Heart left ventricle (tissue), 13 donors: Measurements from ENCODE around the gene SLC25A13.

ENCODE experiments used
- CTCF ChIP-seq, 12 donors: fragments of 200-600 bp; sonication (generic) in 4 of 12; IDR thresholded peaks; one replicate each; pipeline versions ENCODE4 v1.5.0 to v1.8.0; 2018 to 2022; ENCODE audit warnings: antibody characterized with exemption in 12 of 12, mild to moderate bottlenecking in 5 of 12
- POLR2A ChIP-seq, 2 donors: fragments of 450-650 bp; IDR thresholded peaks; one replicate each; pipeline ENCODE4 v1.6.1; 2017; ENCODE audit warnings: antibody characterized with exemption in 2 of 2, mild to moderate bottlenecking in 2 of 2, moderate library complexity in 2 of 2
- donor health status: ischemic (EF 13 %, LVEDD 7.1; RV severe dilation, severe dysfunction).
- donor health status: DM: no; HTN: yes; CAD: no.
- donor health status: DM: no; HTN: no; CAD: no.
- donor health status: ischemic (EF 25% LVEDD 6.9; RV normal size, moderate dysfunction).
- donor health status: ischemic (EF 25% LVEDD 5.7; RV mildly dilated, moderate dysfunction).
- donor health status: ischemic (EF 35%, LVEDD 5.7; RV mildly dilated, moderate dysfunction).
- donor health status: nonischemic (EF 11% LVEDD 7.7; RV severe dilation, severe dysfunction).
- donor health status: DM: yes; HTN: yes; CAD: no.
- donor health status: PGD.
- donor health status: ischemic (EF 29% LVEDD 5.4; RV normal size, mild dysfunction).
- donor health status: nonischemic (EF 23%, LVEDD 6.1; RV moderate dilation, normal function).

GRCh38 chr7:96244244-96244991, 77.5 kb downstream of the SLC25A13 start:
- TF ChIP-seq CTCF (IDR thresholded peaks at IDR 0.05) (no peak), POLR2A (IDR thresholded peaks at IDR 0.05) (no peak)
